ENCODE results near the gene SERPINB1. TPM values are rescaled to one million over a fixed set of nuclear protein-coding genes. Genes with fewer than 3 reads are reported as not detected.

The SERPINB1 gene
- total RNA-seq, 1 experiment from 2014 or later = 18.4 TPM

DNA sequence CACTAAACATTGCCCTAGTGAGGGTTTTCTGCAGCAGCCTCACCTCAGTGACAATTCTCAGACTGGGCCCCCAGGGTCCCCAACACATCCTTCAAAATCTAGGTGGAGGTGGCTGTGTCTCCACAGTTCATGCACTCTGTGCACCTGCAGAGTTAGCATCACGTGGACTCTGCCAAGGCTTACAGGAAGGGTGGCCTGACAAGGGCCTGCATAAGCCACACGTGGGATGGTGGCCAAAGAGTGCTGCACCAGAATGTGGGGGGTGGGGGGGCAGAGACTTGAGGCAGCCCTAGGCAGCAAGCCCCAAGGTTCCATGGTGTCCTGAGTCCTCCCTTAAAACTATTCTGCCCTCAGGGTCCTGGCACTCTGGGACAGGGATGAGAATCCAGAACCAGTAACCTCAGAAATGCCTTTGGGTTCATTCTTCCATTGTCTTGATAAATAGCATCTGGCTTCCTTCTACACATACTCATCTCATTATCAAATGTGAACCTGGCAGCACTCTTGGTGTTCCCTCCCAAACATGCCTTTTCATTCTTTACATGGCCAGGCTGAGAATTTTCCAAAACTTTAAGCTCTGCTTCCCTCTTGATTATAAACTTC is 1.6 kb upstream of the SERPINB1 start:
- no peak overlapping the region for H3K27ac ChIP-seq (ENCODE audit: insufficient read length, low read depth, low read length)
- no peak overlapping the region for H3K18ac ChIP-seq (ENCODE audit: insufficient read length, low read depth, low read length)
- no peak overlapping the region for H2BK5ac ChIP-seq (ENCODE audit: insufficient read length, low read length)
- no peak overlapping the region for H3K4me2 ChIP-seq (ENCODE audit: insufficient read depth, insufficient read length, low read length)
- H3K27me3 Mint-ChIP-seq (ENCODE audit: low read depth) = 0 out of 2 replicates have a peak, but pooled peaks cover 2% of the 10 kb centered on the region
- no peak overlapping the region for H3K14ac ChIP-seq (ENCODE audit: insufficient read depth, low read length)
- no peak overlapping the region for H2BK15ac ChIP-seq (ENCODE audit: low read depth, low read length)
- no peak for DNase-seq
- H2BK120ac ChIP-seq (ENCODE audit: low read depth, low read length, poor library complexity, severe bottlenecking) = no peak overlapping the region
- peaks cover 32 to 34% of the 10 kb centered on the region in 2 experiments for H3K4me1 Mint-ChIP-seq
- H2BK20ac ChIP-seq (ENCODE audit: low read depth, low read length, poor library complexity, severe bottlenecking) = no peak overlapping the region
- H3K9me3 ChIP-seq (ENCODE audit: control insufficient read depth, low read depth, low read length) = no peaks in the 10 kb centered on the region
- H4K5ac ChIP-seq (ENCODE audit: insufficient read length, low read depth, low read length) = no peak overlapping the region
- H2BK12ac ChIP-seq (ENCODE audit: insufficient read length, low read depth, low read length) = no peak overlapping the region
- H4K20me1 ChIP-seq (ENCODE audit: control insufficient read depth, insufficient read depth, insufficient read length) = no peaks in the 10 kb centered on the region
- H2AFZ ChIP-seq (ENCODE audit: low read length) = no peak overlapping the region
- no peaks in the 10 kb centered on the region for H3K27me3 ChIP-seq (ENCODE audit: insufficient read depth, low read length)
- H3K9ac ChIP-seq (ENCODE audit: extremely low read depth, insufficient read length, low read length) = no peak overlapping the region
- peaks cover 3% of the 10 kb centered on the region for H3K23me2 ChIP-seq (ENCODE audit: insufficient read length, low read depth, low read length, poor library complexity, severe bottlenecking)
- peaks cover 11% of the 10 kb centered on the region; the same call in 1 of the 2 replicates for H3K4me1 ChIP-seq (ENCODE audit: insufficient read depth, low read length)
- H4K8ac ChIP-seq (replicated peaks; ENCODE audit: insufficient read length, low read depth, low read length) = no peak overlapping the region
- no peak overlapping the region for H2AK5ac ChIP-seq (ENCODE audit: insufficient read length, low read length)
- no CpG with 5 or more reads among the region's 2 CpGs for WGBS (ENCODE audit: extremely low coverage, insufficient read length, low lambda C conversion rate)
- no peak overlapping the region for H3K4me3 Mint-ChIP-seq
- H3K79me1 ChIP-seq (ENCODE audit: insufficient read depth, low read depth, low read length, poor library complexity, severe bottlenecking) = no peaks in the 10 kb centered on the region
- H3K36me3 Mint-ChIP-seq (ENCODE audit: insufficient read depth in 1 of 3, low read depth in 3 of 3) = peaks cover 0 to 8% (median 4%) of the 10 kb centered on the region in 3 experiments; a peak in 4 of 7 replicates
- H3K4ac ChIP-seq (ENCODE audit: low read depth, low read length) = no peak overlapping the region
- H3K23ac ChIP-seq (ENCODE audit: insufficient read length, low read depth, low read length) = no peak overlapping the region
- H3K79me2 ChIP-seq (ENCODE audit: insufficient read depth, low read length) = no peaks in the 10 kb centered on the region
- no peak overlapping the region for H3K56ac ChIP-seq (ENCODE audit: insufficient read length, low read depth, low read length)
- H4K91ac ChIP-seq (ENCODE audit: insufficient read length, low read depth, low read length) = no peak overlapping the region
- TF ChIP-seq, protein P1, sequence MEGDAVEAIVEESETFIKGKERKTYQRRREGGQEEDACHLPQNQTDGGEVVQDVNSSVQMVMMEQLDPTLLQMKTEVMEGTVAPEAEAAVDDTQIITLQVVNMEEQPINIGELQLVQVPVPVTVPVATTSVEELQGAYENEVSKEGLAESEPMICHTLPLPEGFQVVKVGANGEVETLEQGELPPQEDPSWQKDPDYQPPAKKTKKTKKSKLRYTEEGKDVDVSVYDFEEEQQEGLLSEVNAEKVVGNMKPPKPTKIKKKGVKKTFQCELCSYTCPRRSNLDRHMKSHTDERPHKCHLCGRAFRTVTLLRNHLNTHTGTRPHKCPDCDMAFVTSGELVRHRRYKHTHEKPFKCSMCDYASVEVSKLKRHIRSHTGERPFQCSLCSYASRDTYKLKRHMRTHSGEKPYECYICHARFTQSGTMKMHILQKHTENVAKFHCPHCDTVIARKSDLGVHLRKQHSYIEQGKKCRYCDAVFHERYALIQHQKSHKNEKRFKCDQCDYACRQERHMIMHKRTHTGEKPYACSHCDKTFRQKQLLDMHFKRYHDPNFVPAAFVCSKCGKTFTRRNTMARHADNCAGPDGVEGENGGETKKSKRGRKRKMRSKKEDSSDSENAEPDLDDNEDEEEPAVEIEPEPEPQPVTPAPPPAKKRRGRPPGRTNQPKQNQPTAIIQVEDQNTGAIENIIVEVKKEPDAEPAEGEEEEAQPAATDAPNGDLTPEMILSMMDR (conservative IDR thresholded peaks at IDR 0.05) = no peak
- H3T11ph ChIP-seq (ENCODE audit: low read length) = no peak overlapping the region
- no peak overlapping the region for H3K27ac Mint-ChIP-seq
- no peaks in the 10 kb centered on the region for H3K9me3 Mint-ChIP-seq
